Smooth muscle cell (in vitro differentiated cells): ENCODE data around the gene GLIS1. TPM values are rescaled to one million over a fixed set of nuclear protein-coding genes. Genes with fewer than 3 reads are reported as not detected.
"Not testable (repeated sequence)": the region's sequence is repeated elsewhere in the genome, so short reads cannot be mapped to it uniquely, and the experiment has no call there.

Experiments
- DNase-seq: peaks from one replicate; lab custom pipeline; 2025; ENCODE audit not compliant: unreplicated experiment; lab: John Stamatoyannopoulos, UW
- H2AFZ ChIP-seq: fragments of 200-600 bp; sonication (generic); 2 replicates; pipeline ENCODE4 v1.6.0; 2016; ENCODE audit warnings: antibody characterized with exemption, low read depth, mild to moderate bottlenecking
- H3F3A ChIP-seq: fragments of 200-600 bp; sonication (generic); 2 replicates; pipeline ENCODE4 v1.6.0; 2017; ENCODE audit warnings: antibody characterized with exemption, low read depth
- H3K27ac ChIP-seq: fragments of 200-600 bp; sonication (generic); 2 replicates; pipeline ENCODE4 v1.5.1; 2016; ENCODE audit warnings: low read depth, mild to moderate bottlenecking
- H3K27me3 ChIP-seq: fragments of 200-600 bp; sonication (generic); 2 replicates; pipeline ENCODE4 v1.6.1; 2016; ENCODE audit warnings: low read depth, mild to moderate bottlenecking
- H3K36me3 ChIP-seq: fragments of 200-600 bp; sonication (generic); 2 replicates; pipeline ENCODE4 v1.5.1; 2016; ENCODE audit warnings: low read depth
- H3K4me1 ChIP-seq: fragments of 200-600 bp; sonication (generic); 2 replicates; pipeline ENCODE4 v1.5.1; 2016; ENCODE audit warnings: low read depth
- H3K4me2 ChIP-seq: fragments of 200-600 bp; sonication (generic); 2 replicates; pipeline ENCODE4 v1.6.0; 2016; ENCODE audit warnings: mild to moderate bottlenecking
- H3K4me3 ChIP-seq: fragments of 200-600 bp; sonication (generic); 2 replicates; pipeline ENCODE4 v1.5.1; 2016; ENCODE audit warnings: mild to moderate bottlenecking
- H3K79me2 ChIP-seq: fragments of 200-600 bp; sonication (generic); 2 replicates; pipeline ENCODE4 v1.6.0; 2016; ENCODE audit warnings: low read depth, mild to moderate bottlenecking
- H3K9ac ChIP-seq: fragments of 200-600 bp; sonication (generic); 2 replicates; pipeline ENCODE4 v1.6.0; 2016; ENCODE audit warnings: low read depth
- H3K9me3 ChIP-seq: fragments of 200-600 bp; sonication (generic); replicated peaks from 2 replicates; pipeline ENCODE4 v1.5.1; 2016; ENCODE audit warnings: low read depth
- H4K20me1 ChIP-seq: fragments of 200-600 bp; sonication (generic); 2 replicates; pipeline ENCODE4 v1.6.0; 2016; ENCODE audit warnings: low read depth
- CTCF ChIP-seq: fragments of 200-600 bp; sonication (generic); IDR thresholded peaks from 2 replicates; pipeline ENCODE4 v1.5.1; 2017; ENCODE audit warnings: borderline replicate concordance, mild to moderate bottlenecking, antibody characterized with exemption; ENCODE audit not compliant: insufficient read depth, poor library complexity, severe bottlenecking
- WGBS: methylation state at CpG from one replicate; pipeline ENCODE4 v1.1.7; 2016; ENCODE audit warnings: low lambda C conversion rate; 5-methylcytosine and 5-hydroxymethylcytosine counted together
- polyA plus RNA-seq: library from polyadenylated mRNA; unstranded; fragments of >200 nt; fragmentation: Nextera tagmentation; extraction: Ambion mirVana; gene quantifications from 2 replicates; pipeline ENCODE4 v1.2.1, GENCODE V29; 2016
- total RNA-seq: library from RNA; depleted of rRNA; stranded (reverse); fragments of >200 nt; gene quantifications from 2 replicates; pipeline ENCODE4 v1.2.3, GENCODE V29; 2014

Gene GLIS1
- total and polyA plus RNA-seq, 2 experiments from 2014 or later = 0.36 to 4.9 TPM

DNA sequence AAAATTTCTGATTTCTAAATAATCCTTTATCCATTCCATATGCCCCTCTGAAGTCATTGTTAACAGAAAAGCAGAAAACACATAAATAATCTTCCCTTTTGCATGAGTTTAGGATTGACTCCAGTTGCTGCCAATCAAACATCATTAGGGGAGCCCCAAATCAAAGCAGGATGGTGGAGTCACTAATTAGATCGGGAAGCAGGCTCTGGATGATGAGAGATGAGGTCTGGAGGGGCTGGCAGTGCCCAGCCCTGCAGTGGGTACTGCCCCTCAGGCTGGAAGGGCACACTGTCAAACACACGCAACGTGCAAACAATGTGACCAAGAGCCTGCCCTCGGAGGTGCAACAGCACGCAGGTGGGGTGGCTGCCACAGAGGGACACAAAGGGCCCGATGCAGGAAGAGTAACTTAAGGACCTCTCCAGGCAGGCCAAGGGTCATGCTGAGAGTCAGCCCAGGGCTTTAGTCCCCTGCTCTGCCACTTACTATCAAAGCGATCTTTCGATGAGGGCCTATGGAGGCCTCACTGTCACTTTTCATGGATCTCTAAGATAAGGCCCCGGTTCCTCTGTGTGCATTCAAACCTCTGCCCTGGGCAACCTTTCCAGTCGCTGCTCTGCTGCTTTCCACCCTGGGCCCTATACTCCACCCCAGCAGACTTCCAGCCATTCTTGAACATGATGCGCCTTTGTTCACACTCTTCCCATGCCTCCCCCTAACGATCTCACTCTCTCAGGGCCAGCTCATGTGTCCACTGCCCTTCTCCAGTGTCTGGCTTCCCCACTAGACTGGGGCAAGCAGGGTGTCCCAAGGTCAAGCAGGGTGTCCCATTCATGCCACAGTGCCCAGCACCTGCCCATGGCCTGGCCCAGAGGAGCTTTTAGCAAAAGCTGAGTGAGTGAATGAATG is 180.9 kb downstream of the GLIS1 start:
- Histone ChIP-seq H3K4me2 (no peak overlapping the region), H3K4me3 (no peak overlapping the region), H3K27me3 (no peaks in the 10 kb centered on the region), H2AFZ (no peak overlapping the region), H4K20me1 (no peaks in the 10 kb centered on the region), H3K9ac (no peak overlapping the region), H3K36me3 (no peaks in the 10 kb centered on the region), H3K9me3 (no peaks in the 10 kb centered on the region), H3K4me1 (no peaks in the 10 kb centered on the region), H3K79me2 (no peaks in the 10 kb centered on the region), H3K27ac (no peak overlapping the region), H3F3A (peaks cover 8% of the 10 kb centered on the region)
- DNase-seq = no peak
- TF ChIP-seq CTCF = no peak
- WGBS = 94% methylated on average over 12 of the region's 12 CpGs

DNA sequence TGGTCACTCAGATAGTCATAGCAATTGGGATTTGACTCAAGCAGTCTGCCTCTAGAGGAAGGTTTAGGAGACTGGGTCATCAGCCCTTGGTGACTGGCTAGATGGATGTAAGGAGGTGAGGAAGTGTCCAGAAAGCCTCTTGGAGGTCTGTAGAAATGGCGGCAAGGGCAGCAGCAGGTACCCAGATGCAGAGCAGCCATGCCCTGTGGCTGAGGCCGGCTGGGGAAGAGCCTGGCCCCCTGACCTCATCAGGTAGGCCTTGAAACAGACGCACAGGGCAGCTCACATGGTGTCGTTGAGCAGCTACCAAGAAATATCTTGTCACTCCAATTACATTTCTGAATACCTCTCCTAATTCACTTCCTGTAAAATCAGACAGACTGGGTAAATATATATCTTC is 181.6 kb downstream of the GLIS1 start:
- Histone ChIP-seq H2AFZ (no peak overlapping the region), H3F3A (peaks cover 5% of the 10 kb centered on the region), H3K4me1 (peaks cover 3% of the 10 kb centered on the region), H3K27ac (no peak overlapping the region), H3K9me3 (no peaks in the 10 kb centered on the region), H4K20me1 (no peaks in the 10 kb centered on the region), H3K27me3 (no peaks in the 10 kb centered on the region), H3K36me3 (no peaks in the 10 kb centered on the region), H3K9ac (no peak overlapping the region), H3K4me2 (no peak overlapping the region), H3K79me2 (no peaks in the 10 kb centered on the region), H3K4me3 (no peak overlapping the region)
- no peak for TF ChIP-seq CTCF
- no peak for DNase-seq
- WGBS = 94% methylated on average over 4 of the region's 4 CpGs

- H2AFZ ChIP-seq = no peak overlapping the region
- H4K20me1 ChIP-seq = no peaks in the 10 kb centered on the region
- H3F3A ChIP-seq = peaks cover 5% of the 10 kb centered on the region
- no peaks in the 10 kb centered on the region for H3K79me2 ChIP-seq
- H3K9ac ChIP-seq = no peak overlapping the region
- no peak overlapping the region for H3K4me2 ChIP-seq
- H3K36me3 ChIP-seq = no peaks in the 10 kb centered on the region
- H3K4me1 ChIP-seq = peaks cover 7% of the 10 kb centered on the region
- no peak for DNase-seq
- H3K27ac ChIP-seq = no peak overlapping the region
- no peak for TF ChIP-seq CTCF
- no peaks in the 10 kb centered on the region for H3K27me3 ChIP-seq
- no peak overlapping the region for H3K4me3 ChIP-seq
- no peaks in the 10 kb centered on the region for H3K9me3 ChIP-seq
- 100% methylated on average over 3 of the region's 3 CpGs for WGBS
These were observed 182.2 kb downstream of the GLIS1 start for GRCh38 chr1:53556657-53557227.

DNA sequence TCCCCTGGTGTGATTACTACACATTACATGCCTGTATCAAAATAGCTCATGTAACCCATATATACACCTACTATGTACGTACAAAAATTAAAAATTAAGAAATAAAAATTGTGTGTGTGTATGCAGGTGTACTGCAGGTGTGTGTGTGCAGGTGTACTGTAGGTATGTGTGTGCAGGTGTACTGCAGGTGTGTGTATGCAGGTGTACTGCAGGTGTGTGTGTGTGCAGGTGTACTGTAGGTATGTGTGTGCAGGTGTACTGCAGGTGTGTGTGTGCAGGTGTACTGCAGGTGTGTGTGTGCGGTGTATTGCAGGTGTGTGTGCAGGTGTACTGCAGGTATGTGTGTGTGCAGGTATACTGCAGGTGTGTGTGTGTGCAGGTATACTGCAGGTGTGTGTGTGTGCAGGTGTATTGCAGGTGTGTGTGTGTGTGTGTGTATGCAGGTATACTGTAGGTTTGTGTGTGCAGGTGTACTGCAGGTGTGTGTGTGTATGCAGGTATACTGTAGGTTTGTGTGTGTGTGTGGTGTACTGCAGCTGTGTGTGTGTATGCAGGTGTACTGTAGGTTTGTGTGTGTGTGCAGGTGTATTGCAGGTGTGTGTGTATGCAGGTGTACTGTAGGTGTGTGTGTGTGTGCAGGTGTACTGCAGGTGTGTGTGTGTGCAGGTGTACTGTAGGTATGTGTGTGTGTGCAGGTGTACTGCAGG is 183.2 kb downstream of the GLIS1 start:
- not testable (repeated sequence) for H3K27me3 ChIP-seq, H4K20me1 ChIP-seq
- 98% methylated on average over 2 of the region's 2 CpGs for WGBS

More for the DNA sequence above, 183.2 kb downstream of the GLIS1 start:
- H3K4me3 ChIP-seq, H3F3A ChIP-seq, H3K79me2 ChIP-seq, DNase-seq, H3K4me2 ChIP-seq, H3K4me1 ChIP-seq, H3K36me3 ChIP-seq, H3K27ac ChIP-seq, H2AFZ ChIP-seq, H3K9ac ChIP-seq, H3K9me3 ChIP-seq: not testable (repeated sequence)
